ENCODE measurements around the gene UBL3. TPM values are rescaled to one million over a fixed set of nuclear protein-coding genes. Genes with fewer than 3 reads are reported as not detected.
A peak's percentile ranks its signal among the peaks of the same experiment; 100 is the strongest.

Gene UBL3
- total RNA-seq, 2 experiments from 2014 or later = 39.5 to 41.9 TPM

- no peaks in the 10 kb centered on the region for H3K9me3 Mint-ChIP-seq
- TF ChIP-seq CTCF (IDR thresholded peaks at IDR 0.05) = no peak
- Histone ChIP-seq H3K4me1 (ENCODE audit: insufficient read depth, low read length) (no peaks in the 10 kb centered on the region), H3K27me3 (ENCODE audit: control insufficient read depth in 1 of 2, insufficient read depth in 2 of 2, low read length in 2 of 2) (no peaks in the 10 kb centered on the region), H3K4me3 (ENCODE audit: low read length) (no peak overlapping the region), H3K27ac (ENCODE audit: low read depth in 1 of 2, low read length in 2 of 2) (no peak overlapping the region), H3K9me3 (ENCODE audit: control insufficient read depth in 1 of 2, insufficient read depth in 1 of 2, low read length in 2 of 2) (no peaks in the 10 kb centered on the region), H3K36me3 (ENCODE audit: insufficient read depth, low read length) (no peaks in the 10 kb centered on the region)
- ATAC-seq (ENCODE audit: poor library complexity) (no peak), DNase-seq (no peak)
- ChIA-PET POLR2A (no interaction called here), CTCF (no interaction called here)
- H3K4me3 Mint-ChIP-seq = no peak overlapping the region
- no peak overlapping the region for H3K27ac Mint-ChIP-seq
- intact Hi-C loops (cut with DNase I, micrococcal nuclease) = loop anchor here in 1 of 2 experiments (5.0 to 10.0 kb wide), 2 partner anchors 47 to 449 kb away; partner anchors contain the start of gene KATNAL1
- no peaks in the 10 kb centered on the region for H3K27me3 Mint-ChIP-seq
- no peaks in the 10 kb centered on the region for H3K36me3 Mint-ChIP-seq (ENCODE audit: low read depth)
- no peaks in the 10 kb centered on the region for H3K4me1 Mint-ChIP-seq (ENCODE audit: low read depth)
Measured at GRCh38 chr13:29855784-29856183, 5.4 kb upstream of the UBL3 start.

- no peaks in the 10 kb centered on the region for H3K9me3 ChIP-seq (ENCODE audit: control insufficient read depth in 1 of 2, insufficient read depth in 1 of 2, low read length in 2 of 2)
- DNase-seq (no peak), ATAC-seq (ENCODE audit: poor library complexity) (no peak)
- TF ChIP-seq CTCF (IDR thresholded peaks at IDR 0.05) = no peak
- Mint-ChIP-seq H3K27ac (no peak overlapping the region), H3K4me3 (no peak overlapping the region), H3K27me3 (no peaks in the 10 kb centered on the region), H3K36me3 (ENCODE audit: low read depth) (peaks cover 4% of the 10 kb centered on the region), H3K9me3 (no peaks in the 10 kb centered on the region), H3K4me1 (ENCODE audit: low read depth) (no peaks in the 10 kb centered on the region)
- no peak overlapping the region for H3K4me3 ChIP-seq (ENCODE audit: low read length)
- no peaks in the 10 kb centered on the region for H3K27me3 ChIP-seq (ENCODE audit: control insufficient read depth in 1 of 2, insufficient read depth in 2 of 2, low read length in 2 of 2)
- CTCF ChIA-PET = no interaction called here
- H3K36me3 ChIP-seq (ENCODE audit: insufficient read depth, low read length) = no peaks in the 10 kb centered on the region
- H3K4me1 ChIP-seq (ENCODE audit: insufficient read depth, low read length) = no peaks in the 10 kb centered on the region
- POLR2A ChIA-PET = no interaction called here
- intact Hi-C loops (cut with DNase I, micrococcal nuclease) = loop anchor here in 1 of 2 experiments (5.0 to 10.0 kb wide), 2 partner anchors 47 to 450 kb away; partner anchors contain the start of gene KATNAL1
- no peak overlapping the region for H3K27ac ChIP-seq (ENCODE audit: low read depth in 1 of 2, low read length in 2 of 2)
Measured at GRCh38 chr13:29855009-29855408, 4.6 kb upstream of the UBL3 start.

GRCh38 chr13:29853131-29853530, 2.7 kb upstream of the UBL3 start:
- CTCF ChIA-PET = no interaction called here
- peak overlapping the region; percentile 55 for H3K4me3 Mint-ChIP-seq
- H3K36me3 Mint-ChIP-seq (ENCODE audit: low read depth) = peaks cover 17% of the 10 kb centered on the region
- H3K9me3 Mint-ChIP-seq = no peaks in the 10 kb centered on the region
- no peak overlapping the region for H3K27ac ChIP-seq (ENCODE audit: low read depth in 1 of 2, low read length in 2 of 2)
- no peak for TF ChIP-seq CTCF (IDR thresholded peaks at IDR 0.05)
- H3K36me3 ChIP-seq (ENCODE audit: insufficient read depth, low read length) = no peaks in the 10 kb centered on the region
- H3K27me3 Mint-ChIP-seq = no peaks in the 10 kb centered on the region
- DNase-seq = no peak
- ATAC-seq (ENCODE audit: poor library complexity) = no peak
- intact Hi-C loops (cut with DNase I, micrococcal nuclease) = loop anchor here in 1 of 2 experiments (5.0 to 10.0 kb wide), 4 partner anchors 79 to 614 kb away; partner anchors contain the start of genes HMGB1, KATNAL1 and SLC7A1
- H3K4me1 Mint-ChIP-seq (ENCODE audit: low read depth) = no peaks in the 10 kb centered on the region
- POLR2A ChIA-PET = interaction anchor here (7.9 kb wide), 1 partner anchor 83 kb away, joined by 184 read pairs; no protein-coding TSS in a partner anchor
- no peaks in the 10 kb centered on the region for H3K9me3 ChIP-seq (ENCODE audit: control insufficient read depth in 1 of 2, insufficient read depth in 1 of 2, low read length in 2 of 2)
- peak overlapping the region; percentile 16 for H3K27ac Mint-ChIP-seq
- H3K27me3 ChIP-seq (ENCODE audit: control insufficient read depth in 1 of 2, insufficient read depth in 2 of 2, low read length in 2 of 2) = no peaks in the 10 kb centered on the region
- H3K4me1 ChIP-seq (ENCODE audit: insufficient read depth, low read length) = no peaks in the 10 kb centered on the region
- H3K4me3 ChIP-seq (ENCODE audit: low read length) = no peak overlapping the region

All from CD4-positive, alpha-beta T cell (primary cell).